Measurements from ENCODE around the gene AP2A1.

DNA sequence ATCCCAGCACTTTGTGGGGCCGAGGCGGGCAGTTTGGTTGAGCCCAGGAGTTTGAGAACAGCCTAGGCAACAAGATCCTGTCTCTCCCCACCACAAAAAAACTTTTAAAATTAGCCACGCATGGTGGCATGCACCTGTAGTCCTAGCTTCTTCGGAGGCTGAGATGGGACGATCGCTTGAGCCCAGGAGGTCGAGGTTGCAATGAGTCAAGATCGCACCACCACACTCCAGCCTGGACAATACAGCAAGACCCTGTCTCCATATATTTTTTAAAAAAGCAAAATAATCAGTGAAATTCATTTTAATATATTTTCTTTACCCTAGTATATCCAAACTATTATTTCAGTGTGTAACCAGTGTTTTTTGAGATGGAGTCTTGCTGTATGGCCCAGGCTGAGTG lies 8.2 kb downstream of the AP2A1 start:
- TF ChIP-seq, protein P1, sequence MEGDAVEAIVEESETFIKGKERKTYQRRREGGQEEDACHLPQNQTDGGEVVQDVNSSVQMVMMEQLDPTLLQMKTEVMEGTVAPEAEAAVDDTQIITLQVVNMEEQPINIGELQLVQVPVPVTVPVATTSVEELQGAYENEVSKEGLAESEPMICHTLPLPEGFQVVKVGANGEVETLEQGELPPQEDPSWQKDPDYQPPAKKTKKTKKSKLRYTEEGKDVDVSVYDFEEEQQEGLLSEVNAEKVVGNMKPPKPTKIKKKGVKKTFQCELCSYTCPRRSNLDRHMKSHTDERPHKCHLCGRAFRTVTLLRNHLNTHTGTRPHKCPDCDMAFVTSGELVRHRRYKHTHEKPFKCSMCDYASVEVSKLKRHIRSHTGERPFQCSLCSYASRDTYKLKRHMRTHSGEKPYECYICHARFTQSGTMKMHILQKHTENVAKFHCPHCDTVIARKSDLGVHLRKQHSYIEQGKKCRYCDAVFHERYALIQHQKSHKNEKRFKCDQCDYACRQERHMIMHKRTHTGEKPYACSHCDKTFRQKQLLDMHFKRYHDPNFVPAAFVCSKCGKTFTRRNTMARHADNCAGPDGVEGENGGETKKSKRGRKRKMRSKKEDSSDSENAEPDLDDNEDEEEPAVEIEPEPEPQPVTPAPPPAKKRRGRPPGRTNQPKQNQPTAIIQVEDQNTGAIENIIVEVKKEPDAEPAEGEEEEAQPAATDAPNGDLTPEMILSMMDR (IDR thresholded peaks at IDR 0.05): no peak
- TF ChIP-seq POLR2AphosphoS5 (IDR thresholded peaks at IDR 0.05) (no peak), POLR2A (IDR thresholded peaks at IDR 0.05) (no peak)
